Skin of body (tissue), 3 donors: Measurements from ENCODE around the gene GOLGA8G. TPM values are rescaled to one million over a fixed set of nuclear protein-coding genes. Genes with fewer than 3 reads are reported as not detected.
"Not testable (repeated sequence)": the region's sequence is repeated elsewhere in the genome, so short reads cannot be mapped to it uniquely, and the experiment has no call there.

Experiments
- DNase-seq: peaks from one replicate; lab custom pipeline; 2025; lab: John Stamatoyannopoulos, UW
- small RNA-seq: library from RNA; depleted of rRNA; stranded (forward); fragments of <200 nt; gene quantifications from one replicate; pipeline ENCODE3, GENCODE V24; 2014; ENCODE audit warnings: low replicate concordance
- total RNA-seq: library from RNA; depleted of rRNA; stranded (reverse); fragments of >200 nt; gene quantifications from one replicate; pipeline ENCODE4 v1.2.3, GENCODE V29; 2014

Gene GOLGA8G
- not detected for total RNA-seq

GRCh38 chr15:28532954-28533353 is at the start of gene GOLGA8G:
Gene GOLGA8G, minus strand, starts transcription at chr15:28532971. Its CDS starts 62 bp downstream, at chr15:28532909.
- DNase-seq = not testable (repeated sequence)

- not testable (repeated sequence) for DNase-seq
Measured at GRCh38 chr15:28573351-28573750, 40.6 kb upstream of the GOLGA8G start.

- not testable (repeated sequence) for DNase-seq
Measured at GRCh38 chr15:28553268-28553667, 20.5 kb upstream of the GOLGA8G start, which contains the start of gene GOLGA6L25. Gene GOLGA6L25, plus strand, starts transcription at chr15:28553568. Its CDS starts 61 bp downstream, at chr15:28553629.

- DNase-seq = not testable (repeated sequence)
Measured at GRCh38 chr15:28515208-28515607, 17.6 kb downstream of the GOLGA8G start.

GRCh38 chr15:28514128-28514527 is 18.6 kb downstream of the GOLGA8G start:
- not testable (repeated sequence) for DNase-seq

- DNase-seq = not testable (repeated sequence)
Measured at GRCh38 chr15:28508217-28508889, 24.4 kb downstream of the GOLGA8G start.

- DNase-seq = not testable (repeated sequence)
Measured at GRCh38 chr15:28481340-28481739, 51.4 kb downstream of the GOLGA8G start.

Small RNA genes lying within 50 kb of the gene (small RNA-seq; reads per million reads assigned to genes)
- gene AC138749.2 (not detected), gene AC138749.4 (not detected), gene AC138749.5 (not detected), gene MIR4509-3 (not detected), gene RF00017 (not detected)

Other genes with a start within 250 kb of the GOLGA8G start
- 42.8 TPM for gene HERC2, start 210.8 kb downstream of the GOLGA8G start, total RNA-seq
- gene GOLGA6L24, start 174.9 kb downstream of the GOLGA8G start, total RNA-seq = not detected
- gene GOLGA8F, start 154.3 kb downstream of the GOLGA8G start, total RNA-seq = not detected
- not detected for gene GOLGA6L25, start 20.6 kb upstream of the GOLGA8G start, total RNA-seq
- 3.4 TPM for gene GOLGA8M, start 179.4 kb upstream of the GOLGA8G start, total RNA-seq